NCI-H446 (cell line): ENCODE data around the gene RHAG.
"Not testable (repeated sequence)": the region's sequence is repeated elsewhere in the genome, so short reads cannot be mapped to it uniquely, and the experiment has no call there.

ENCODE experiments used
- DNase-seq, 2 experiments: peaks; one replicate each; lab custom pipeline; 2025; lab: John Stamatoyannopoulos, UW

The RHAG gene

GRCh38 chr6:49636713-49637349 lies at the start of gene RHAG:
RHAG (minus strand) TSS chr6:49636839; CDS start chr6:49636812, 27 bp downstream.
- DNase-seq = no peak

GRCh38 chr6:49676671-49677281 lies 40.1 kb upstream of the RHAG start:
- DNase-seq = no peak

- no peak for DNase-seq
Measured at GRCh38 chr6:49675816-49676215, 39.2 kb upstream of the RHAG start.

- DNase-seq = no peak
Measured at GRCh38 chr6:49668083-49668511, 31.5 kb upstream of the RHAG start.

- DNase-seq = no peak
Measured at GRCh38 chr6:49666930-49667757, 30.5 kb upstream of the RHAG start.

- no peak for DNase-seq
Measured at GRCh38 chr6:49666480-49666879, 29.8 kb upstream of the RHAG start.

GRCh38 chr6:49664817-49665216 lies 28.2 kb upstream of the RHAG start:
- no peak for DNase-seq

GRCh38 chr6:49664054-49664453 lies 27.4 kb upstream of the RHAG start:
- DNase-seq = not testable (repeated sequence)

- DNase-seq = no peak
Measured at GRCh38 chr6:49662892-49663261, 26.2 kb upstream of the RHAG start.

GRCh38 chr6:49662231-49662891 lies 25.7 kb upstream of the RHAG start:
- no peak for DNase-seq

GRCh38 chr6:49653942-49654341 lies 17.3 kb upstream of the RHAG start:
- no peak for DNase-seq

- DNase-seq = no peak
Measured at GRCh38 chr6:49653438-49653837, 16.8 kb upstream of the RHAG start.

- no peak for DNase-seq
Measured at GRCh38 chr6:49651239-49651638, 14.6 kb upstream of the RHAG start.

GRCh38 chr6:49649988-49650387 lies 13.3 kb upstream of the RHAG start:
- DNase-seq = no peak

GRCh38 chr6:49648036-49648435 lies 11.4 kb upstream of the RHAG start:
- no peak for DNase-seq

- DNase-seq = no peak
Measured at GRCh38 chr6:49647476-49647875, 10.8 kb upstream of the RHAG start.

- DNase-seq = no peak
Measured at GRCh38 chr6:49646942-49647341, 10.3 kb upstream of the RHAG start.

GRCh38 chr6:49646130-49646824 lies 9.6 kb upstream of the RHAG start:
- no peak for DNase-seq

GRCh38 chr6:49645139-49645538 lies 8.5 kb upstream of the RHAG start:
- DNase-seq = no peak

- no peak for DNase-seq
Measured at GRCh38 chr6:49639177-49639817, 2.7 kb upstream of the RHAG start.

GRCh38 chr6:49637350-49637731 lies 702 bp upstream of the RHAG start:
- DNase-seq = no peak
